Endothelial cell of hepatic sinusoid (primary cell): ENCODE data around the gene TBC1D9B.

Source experiments
- in situ Hi-C: cut with HindIII; loops from 2 replicates; pipeline ENCODE4 v1.10.0; 2017; ENCODE audit warnings: low sequenced_read_pairs

TBC1D9B gene

GRCh38 chr5:179887802-179888201 is 19.9 kb downstream of the TBC1D9B start:
- in situ Hi-C loops: no loop called here

GRCh38 chr5:179887095-179887494 is 20.6 kb downstream of the TBC1D9B start:
- in situ Hi-C loops: no loop called here

GRCh38 chr5:179886190-179886911 is 21.3 kb downstream of the TBC1D9B start:
- in situ Hi-C loops: no loop called here

- in situ Hi-C loops: no loop called here
Measured at GRCh38 chr5:179885491-179886090, 22.1 kb downstream of the TBC1D9B start.

- in situ Hi-C loops: loop anchor here (5.0 kb wide), 1 partner anchor 56 kb away; no protein-coding TSS in a partner anchor
Measured at GRCh38 chr5:179883163-179883562, 24.5 kb downstream of the TBC1D9B start.

GRCh38 chr5:179882338-179882737 is 25.4 kb downstream of the TBC1D9B start:
- in situ Hi-C loops: loop anchor here (5.0 kb wide), 1 partner anchor 55 kb away; no protein-coding TSS in a partner anchor

- in situ Hi-C loops: loop anchor here (5.0 kb wide), 1 partner anchor 54 kb away; no protein-coding TSS in a partner anchor
Measured at GRCh38 chr5:179880848-179881590, 26.7 kb downstream of the TBC1D9B start.

- in situ Hi-C loops: loop anchor here (5.0 kb wide), 1 partner anchor 53 kb away; no protein-coding TSS in a partner anchor
Measured at GRCh38 chr5:179880066-179880650, 27.5 kb downstream of the TBC1D9B start.

GRCh38 chr5:179879690-179880010 is 28.0 kb downstream of the TBC1D9B start:
- in situ Hi-C loops: loop anchor here (5.0 kb wide), 1 partner anchor 52 kb away; no protein-coding TSS in a partner anchor

- in situ Hi-C loops: no loop called here
Measured at GRCh38 chr5:179879003-179879689, 28.6 kb downstream of the TBC1D9B start.

GRCh38 chr5:179878222-179879002 is 29.3 kb downstream of the TBC1D9B start:
- in situ Hi-C loops: no loop called here

GRCh38 chr5:179876610-179876952 is 31.1 kb downstream of the TBC1D9B start:
- in situ Hi-C loops: no loop called here

- in situ Hi-C loops: no loop called here
Measured at GRCh38 chr5:179875741-179876609, 31.7 kb downstream of the TBC1D9B start.

- in situ Hi-C loops: no loop called here
Measured at GRCh38 chr5:179874536-179875292, 33.0 kb downstream of the TBC1D9B start.

GRCh38 chr5:179874136-179874535 is 33.6 kb downstream of the TBC1D9B start:
- in situ Hi-C loops: no loop called here

GRCh38 chr5:179873588-179874110 is 34.0 kb downstream of the TBC1D9B start:
- in situ Hi-C loops: no loop called here

GRCh38 chr5:179872828-179873575 is 34.7 kb downstream of the TBC1D9B start:
- in situ Hi-C loops: no loop called here
